Measurements from ENCODE around the gene OPRD1.

The OPRD1 gene

GRCh38 chr1:28779751-28780408, 32.1 kb upstream of the OPRD1 start:
- no peak for ATAC-seq
- TF ChIP-seq SNAI2 (CRISPR knock-in tag; IDR thresholded peaks at IDR 0.05) (no peak), ISL1 (CRISPR knock-in tag; IDR thresholded peaks at IDR 0.05) (no peak), ZNF8 (CRISPR knock-in tag; IDR thresholded peaks at IDR 0.05) (no peak), ESRRG (CRISPR knock-in tag; IDR thresholded peaks at IDR 0.05) (no peak), ZFP30 (CRISPR knock-in tag; IDR thresholded peaks at IDR 0.05) (no peak), CSRNP3 (CRISPR knock-in tag; IDR thresholded peaks at IDR 0.05) (no peak), GLIS3 (CRISPR knock-in tag; IDR thresholded peaks at IDR 0.05) (no peak), OSR1 (CRISPR knock-in tag; IDR thresholded peaks at IDR 0.05) (no peak), CREB5 (CRISPR knock-in tag; IDR thresholded peaks at IDR 0.05; ENCODE audit: low read depth) (no peak), CSDC2 (CRISPR knock-in tag; IDR thresholded peaks at IDR 0.05) (no peak), ZNF70 (CRISPR knock-in tag; IDR thresholded peaks at IDR 0.05) (no peak), TCF4 (CRISPR knock-in tag; IDR thresholded peaks at IDR 0.05; ENCODE audit: borderline replicate concordance) (no peak), BACH2 (CRISPR knock-in tag; IDR thresholded peaks at IDR 0.05; ENCODE audit: borderline replicate concordance) (no peak), ZC3H10 (CRISPR knock-in tag; IDR thresholded peaks at IDR 0.05) (no peak), PATZ1 (CRISPR knock-in tag; IDR thresholded peaks at IDR 0.05; ENCODE audit: borderline replicate concordance) (no peak), ZNF565 (CRISPR knock-in tag; conservative IDR thresholded peaks at IDR 0.05; ENCODE audit: low read depth) (no peak), RARB (CRISPR knock-in tag; IDR thresholded peaks at IDR 0.05) (no peak)

- TF ChIP-seq SNAI2 (CRISPR knock-in tag; IDR thresholded peaks at IDR 0.05) (no peak), PATZ1 (CRISPR knock-in tag; IDR thresholded peaks at IDR 0.05; ENCODE audit: borderline replicate concordance) (no peak), TCF4 (CRISPR knock-in tag; IDR thresholded peaks at IDR 0.05; ENCODE audit: borderline replicate concordance) (no peak), OSR1 (CRISPR knock-in tag; IDR thresholded peaks at IDR 0.05) (no peak), RARB (CRISPR knock-in tag; IDR thresholded peaks at IDR 0.05) (no peak), CSDC2 (CRISPR knock-in tag; IDR thresholded peaks at IDR 0.05) (no peak), TSHZ2 (CRISPR knock-in tag; IDR thresholded peaks at IDR 0.05) (no peak), ESRRG (CRISPR knock-in tag; IDR thresholded peaks at IDR 0.05) (no peak), CSRNP3 (CRISPR knock-in tag; IDR thresholded peaks at IDR 0.05) (no peak), TOX (CRISPR knock-in tag; IDR thresholded peaks at IDR 0.05; ENCODE audit: borderline replicate concordance) (no peak), ZNF565 (CRISPR knock-in tag; conservative IDR thresholded peaks at IDR 0.05; ENCODE audit: low read depth) (no peak), ZFP30 (CRISPR knock-in tag; IDR thresholded peaks at IDR 0.05) (no peak), GLIS3 (CRISPR knock-in tag; IDR thresholded peaks at IDR 0.05) (no peak), POU6F1 (CRISPR knock-in tag; IDR thresholded peaks at IDR 0.05; ENCODE audit: borderline replicate concordance, low read depth) (no peak), ARNTL (CRISPR knock-in tag; IDR thresholded peaks at IDR 0.05; ENCODE audit: borderline replicate concordance, low read depth) (no peak), ZC3H10 (CRISPR knock-in tag; IDR thresholded peaks at IDR 0.05) (no peak), CREB5 (CRISPR knock-in tag; IDR thresholded peaks at IDR 0.05; ENCODE audit: low read depth) (no peak), ZNF70 (CRISPR knock-in tag; IDR thresholded peaks at IDR 0.05) (no peak), BACH2 (CRISPR knock-in tag; IDR thresholded peaks at IDR 0.05; ENCODE audit: borderline replicate concordance) (no peak), PPARA (CRISPR knock-in tag; IDR thresholded peaks at IDR 0.05; ENCODE audit: borderline replicate concordance) (no peak)
- ATAC-seq, result no peak
Observed at GRCh38 chr1:28781305-28781704, 30.7 kb upstream of the OPRD1 start.

Data from SK-N-SH treated with all-trans-retinoic acid at 6 μM for 48 hours (cell line).